Astrocyte (in vitro differentiated cells and primary cell): ENCODE data around the gene PNPLA7.

Experiments used
- CTCF ChIP-seq: IDR thresholded peaks from 2 replicates; pipeline ENCODE4 v1.5.1; 2011; ENCODE audit warnings: low read depth, mild to moderate bottlenecking, inconsistent platforms, low read length, moderate library complexity; ENCODE audit not compliant: insufficient read depth
- EZH2 ChIP-seq: IDR thresholded peaks from 2 replicates; pipeline ENCODE4 v1.6.1; 2012; ENCODE audit warnings: mild to moderate bottlenecking, low read length, inconsistent platforms; ENCODE audit not compliant: insufficient read depth

GRCh38 chr9:137446851-137447471, 103.2 kb downstream of the PNPLA7 start:
- TF ChIP-seq CTCF, result no peak
- no peak for TF ChIP-seq EZH2
